Islet of Langerhans (tissue), 1 donor: ENCODE results near the gene KCTD14.
"Not testable (repeated sequence)": the region's sequence is repeated elsewhere in the genome, so short reads cannot be mapped to it uniquely, and the experiment has no call there.

Experiments
- FAIRE-seq: peaks from one replicate; lab custom pipeline; 2011; peaks lifted over from hg19 to GRCh38; lab: Jason Lieb, UNC

The KCTD14 gene

GRCh38 chr11:78022397-78023396, at the start of gene KCTD14:
Gene KCTD14 (minus strand): TSS chr11:78023276. CDS start chr11:78023249, 27 bp downstream.
- no peak for FAIRE-seq

- no peak for FAIRE-seq
These were observed 49.4 kb upstream of the KCTD14 start for GRCh38 chr11:78072455-78072854.

- no peak for FAIRE-seq
These were observed 48.6 kb upstream of the KCTD14 start for GRCh38 chr11:78071717-78072116.

GRCh38 chr11:78070621-78071020, 47.5 kb upstream of the KCTD14 start:
- no peak for FAIRE-seq

GRCh38 chr11:78069465-78069864, 46.4 kb upstream of the KCTD14 start:
- FAIRE-seq: no peak

GRCh38 chr11:78067704-78068103, 44.6 kb upstream of the KCTD14 start:
- no peak for FAIRE-seq

- FAIRE-seq: no peak
These were observed 43.4 kb upstream of the KCTD14 start for GRCh38 chr11:78066471-78066870.

GRCh38 chr11:78065203-78065602, 42.1 kb upstream of the KCTD14 start:
- no peak for FAIRE-seq

- no peak for FAIRE-seq
These were observed 40.5 kb upstream of the KCTD14 start, which contains the start of gene THRSP for GRCh38 chr11:78063440-78064181. Gene THRSP (plus strand): TSS chr11:78063861. CDS start chr11:78063882, 21 bp downstream.

- FAIRE-seq: no peak
These were observed 39.6 kb upstream of the KCTD14 start for GRCh38 chr11:78062671-78063070.

- FAIRE-seq: no peak
These were observed 38.8 kb upstream of the KCTD14 start for GRCh38 chr11:78061921-78062311.

- no peak for FAIRE-seq
These were observed 38.2 kb upstream of the KCTD14 start for GRCh38 chr11:78061088-78061920.

GRCh38 chr11:78060533-78060932, 37.5 kb upstream of the KCTD14 start:
- FAIRE-seq: no peak

GRCh38 chr11:78059749-78060328, 36.8 kb upstream of the KCTD14 start:
- not testable (repeated sequence) for FAIRE-seq

GRCh38 chr11:78057462-78058055, 34.5 kb upstream of the KCTD14 start:
- no peak for FAIRE-seq

- no peak for FAIRE-seq
These were observed 33.0 kb upstream of the KCTD14 start for GRCh38 chr11:78056093-78056492.

GRCh38 chr11:78054971-78055370, 31.9 kb upstream of the KCTD14 start:
- FAIRE-seq: no peak

- FAIRE-seq: no peak
These were observed 28.1 kb upstream of the KCTD14 start for GRCh38 chr11:78050964-78051831.

- FAIRE-seq: no peak
These were observed 26.3 kb upstream of the KCTD14 start for GRCh38 chr11:78049348-78049747.

- no peak for FAIRE-seq
These were observed 25.5 kb upstream of the KCTD14 start for GRCh38 chr11:78048561-78048960.
